ENCODE measurements around the gene ILKAP. TPM values are rescaled to one million over a fixed set of nuclear protein-coding genes. Genes with fewer than 3 reads are reported as not detected.

Gene ILKAP
- total RNA-seq, 2 donors from 2014 or later: 22.8 to 44.8 TPM

- no peaks in the 10 kb centered on the region for H3K9me3 ChIP-seq
- H3K4me3 ChIP-seq: no peak overlapping the region
- no peak for TF ChIP-seq POLR2A (IDR thresholded peaks at IDR 0.05)
- TF ChIP-seq CTCF (IDR thresholded peaks at IDR 0.05): no peak
- intact Hi-C loops (cut with DNase I): no loop called here
- no peaks in the 10 kb centered on the region for H3K4me1 ChIP-seq
- no peak overlapping the region for H3K27ac ChIP-seq
- H3K36me3 ChIP-seq (replicated peaks in 1 of 2; ENCODE audit: insufficient read depth in 1 of 2, low read depth in 2 of 2): no peaks in the 10 kb centered on the region
- ATAC-seq (no peak), DNase-seq (peak in 1 of 4 donors; percentile 47)
- H3K27me3 ChIP-seq: no peaks in the 10 kb centered on the region
- 89 to 100% methylated on average over 3 to 39 of the region's 68 CpGs for WGBS, 2 donors
Measured at GRCh38 chr2:238130696-238131628, 72.5 kb downstream of the ILKAP start.

GRCh38 chr2:238130111-238130695 is 73.3 kb downstream of the ILKAP start:
- no peak for ATAC-seq
- H3K36me3 ChIP-seq (replicated peaks in 1 of 2; ENCODE audit: insufficient read depth in 1 of 2, low read depth in 2 of 2): no peaks in the 10 kb centered on the region
- 81 to 100% methylated on average over 1 to 21 of the region's 28 CpGs for WGBS, 2 donors
- no peak overlapping the region for H3K4me3 ChIP-seq
- intact Hi-C loops (cut with DNase I): no loop called here
- TF ChIP-seq CTCF (IDR thresholded peaks at IDR 0.05): no peak
- no peak for TF ChIP-seq POLR2A (IDR thresholded peaks at IDR 0.05)
- no peaks in the 10 kb centered on the region for H3K9me3 ChIP-seq
- H3K4me1 ChIP-seq: no peaks in the 10 kb centered on the region
- H3K27me3 ChIP-seq: no peaks in the 10 kb centered on the region
- no peak overlapping the region for H3K27ac ChIP-seq
- no peak for DNase-seq

DNA sequence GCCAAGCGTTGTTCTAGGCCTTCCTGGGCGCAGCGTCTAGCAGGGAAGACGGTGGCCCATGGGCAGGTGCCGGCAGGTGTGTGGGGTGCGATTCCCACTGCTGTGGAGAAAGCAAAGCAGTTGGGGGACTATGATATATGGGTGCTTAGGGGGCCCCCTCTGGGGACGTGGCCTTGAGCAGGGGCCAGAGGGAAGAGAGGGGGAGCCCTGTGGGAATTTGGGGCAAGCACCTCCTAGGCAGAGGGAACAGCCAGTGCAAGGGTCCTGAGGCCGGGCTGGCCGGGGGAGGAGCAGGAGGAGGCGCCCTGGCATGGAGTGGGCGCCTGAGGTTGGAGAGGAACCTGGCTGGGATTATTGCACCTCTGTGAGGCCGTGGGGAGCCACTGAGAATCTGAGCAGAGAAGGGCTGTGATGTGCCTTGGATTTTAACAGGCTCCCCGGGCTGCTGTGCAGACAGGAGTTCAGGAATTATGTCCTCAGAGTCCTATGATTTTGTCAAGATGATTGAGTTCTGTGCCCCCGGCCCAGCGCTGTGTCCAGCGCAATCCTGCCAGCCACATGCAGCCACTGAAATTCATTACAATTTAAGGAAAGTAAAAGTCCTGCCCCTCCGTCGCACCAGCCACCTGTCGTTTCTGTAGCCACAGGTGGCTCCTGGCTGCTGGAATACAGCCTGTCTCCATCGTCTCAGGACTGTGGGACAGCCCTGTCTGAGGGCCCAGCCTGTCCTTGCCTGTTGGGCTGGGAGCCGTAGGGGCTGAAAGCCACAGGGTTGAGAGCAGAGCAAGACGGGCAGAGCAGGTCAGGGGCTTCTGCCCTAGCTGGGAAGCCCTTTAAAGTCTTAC is 74.1 kb downstream of the ILKAP start:
- Histone ChIP-seq H3K27ac (no peak overlapping the region), H3K9me3 (no peaks in the 10 kb centered on the region), H3K27me3 (no peaks in the 10 kb centered on the region), H3K36me3 (replicated peaks in 1 of 2; ENCODE audit: insufficient read depth in 1 of 2, low read depth in 2 of 2) (no peaks in the 10 kb centered on the region), H3K4me1 (no peaks in the 10 kb centered on the region), H3K4me3 (no peak overlapping the region)
- WGBS, 2 donors: 87 to 88% methylated on average over 16 to 22 of the region's 22 CpGs
- TF ChIP-seq POLR2A (IDR thresholded peaks at IDR 0.05): no peak
- TF ChIP-seq CTCF (IDR thresholded peaks at IDR 0.05): no peak
- no peak for DNase-seq
- intact Hi-C loops (cut with DNase I): no loop called here
- ATAC-seq: no peak

DNA sequence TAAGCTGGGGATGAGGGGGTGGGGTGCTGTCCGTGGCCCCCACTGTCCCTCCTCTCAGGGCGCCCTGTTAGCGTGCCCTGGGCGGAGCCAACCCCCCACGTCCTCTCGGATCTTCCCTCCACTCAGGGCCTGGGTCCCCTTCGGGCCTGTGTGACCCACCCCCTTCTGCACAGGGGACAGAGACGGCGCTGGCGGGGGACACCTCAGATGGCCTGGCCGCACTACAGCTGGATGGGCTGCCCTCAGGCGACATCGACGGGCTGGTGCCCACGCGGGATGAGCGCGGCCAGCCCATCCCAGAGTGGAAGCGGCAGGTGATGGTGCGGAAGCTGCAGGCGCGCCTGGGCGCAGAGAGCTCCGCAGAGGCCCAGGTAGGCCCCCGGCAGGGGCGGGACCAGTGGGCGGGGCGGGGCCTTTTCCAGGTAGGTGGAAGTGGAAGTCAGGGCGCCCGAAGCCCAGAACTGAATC is 74.9 kb downstream of the ILKAP start:
- Histone ChIP-seq H3K27ac (no peak overlapping the region), H3K4me3 (no peak overlapping the region), H3K27me3 (no peaks in the 10 kb centered on the region), H3K9me3 (no peaks in the 10 kb centered on the region), H3K4me1 (no peaks in the 10 kb centered on the region), H3K36me3 (replicated peaks in 1 of 2; ENCODE audit: insufficient read depth in 1 of 2, low read depth in 2 of 2) (no peaks in the 10 kb centered on the region)
- TF ChIP-seq CTCF (IDR thresholded peaks at IDR 0.05) (no peak), POLR2A (IDR thresholded peaks at IDR 0.05) (no peak)
- WGBS, 2 donors: 86 to 91% methylated on average over 10 to 29 of the region's 30 CpGs
- intact Hi-C loops (cut with DNase I): no loop called here
- DNase-seq (no peak), ATAC-seq (no peak)
